WTC11 (cell line): Measurements from ENCODE around the gene PRKCB. TPM values are rescaled to one million over a fixed set of nuclear protein-coding genes. Genes with fewer than 3 reads are reported as not detected.
A peak's percentile ranks its signal among the peaks of the same experiment; 100 is the strongest.

Source experiments
- ATAC-seq: fragments of 200-7000 bp; cut with Tn5 transposase; 2 replicates; pipeline ENCODE4 v1.10.0; 2021; ENCODE audit warnings: mild to moderate bottlenecking, moderate library complexity
- CTCF ChIA-PET: fragments of 300-600 bp; sonication (Branson Sonifier 250); formaldehyde crosslinking; loops from one replicate; lab custom pipeline; 2021; ENCODE audit warnings: antibody characterized with exemption; lab: Charles Lee
- POLR2A ChIA-PET: fragments of 350-600 bp; sonication (Branson Sonifier 250); formaldehyde crosslinking; loops from one replicate; lab custom pipeline; 2021; ENCODE audit warnings: antibody characterized with exemption; lab: Charles Lee
- DNase-seq: peaks from one replicate; pipeline ENCODE4 v3.0.0; 2021; ENCODE audit warnings: low spot score
- H3K27ac Mint-ChIP-seq: 2 replicates; pipeline ENCODE4 v1.8.0; 2021; ENCODE audit warnings: mixed read lengths
- H3K27me3 Mint-ChIP-seq: 2 replicates; pipeline ENCODE4 v1.8.0; 2021; ENCODE audit warnings: low read depth, mild to moderate bottlenecking, moderate library complexity, mixed read lengths
- H3K36me3 Mint-ChIP-seq: 2 replicates; pipeline ENCODE4 v1.8.0; 2021; ENCODE audit warnings: mixed read lengths
- H3K4me1 Mint-ChIP-seq: 2 replicates; pipeline ENCODE4 v1.8.0; 2022; ENCODE audit warnings: mixed read lengths
- H3K4me3 Mint-ChIP-seq: 2 replicates; pipeline ENCODE4 v1.8.0; 2021; ENCODE audit warnings: mild to moderate bottlenecking, moderate library complexity, mixed read lengths
- H3K9me3 Mint-ChIP-seq: 2 replicates; pipeline ENCODE4 v1.8.0; 2021; ENCODE audit warnings: mixed read lengths
- CBFB ChIP-seq: sonication (generic); formaldehyde crosslinking; IDR thresholded peaks from 2 replicates; pipeline ENCODE4 v1.8.1; 2022; ENCODE audit warnings: mild to moderate bottlenecking, low read depth, missing genetic modification reagents
- CREB1 ChIP-seq: sonication (generic); formaldehyde crosslinking; IDR thresholded peaks from 2 replicates; pipeline ENCODE4 v1.8.0; 2023; ENCODE audit warnings: mild to moderate bottlenecking, missing genetic modification reagents
- EMX1 ChIP-seq: fragments of 250-450 bp; sonication (Bioruptor Pico); IDR thresholded peaks from 2 replicates; pipeline ENCODE4 v1.8.0; 2021; ENCODE audit warnings: mild to moderate bottlenecking
- FOXK1 ChIP-seq: sonication (generic); formaldehyde crosslinking; IDR thresholded peaks from 2 replicates; pipeline ENCODE4 v1.8.0; 2022; ENCODE audit warnings: mild to moderate bottlenecking, moderate library complexity, missing genetic modification reagents
- JAZF1 ChIP-seq: fragments of 250-450 bp; sonication (Bioruptor Pico); IDR thresholded peaks from 2 replicates; pipeline ENCODE4 v1.9.0; 2021; ENCODE audit warnings: moderate library complexity, mild to moderate bottlenecking, inconsistent platforms
- MXD4 ChIP-seq: fragments of 250-450 bp; sonication (Bioruptor Pico); IDR thresholded peaks from 2 replicates; pipeline ENCODE4 v1.8.0; 2021; ENCODE audit warnings: mild to moderate bottlenecking, moderate library complexity, borderline replicate concordance
- NFATC4 ChIP-seq: fragments of 250-450 bp; sonication (Bioruptor Pico); IDR thresholded peaks from 2 replicates; pipeline ENCODE4 v1.9.0; 2021; ENCODE audit warnings: mild to moderate bottlenecking
- OVOL2 ChIP-seq: fragments of 250-450 bp; sonication (Bioruptor Pico); IDR thresholded peaks from 2 replicates; pipeline ENCODE4 v1.9.0; 2021; ENCODE audit warnings: mild to moderate bottlenecking, borderline replicate concordance
- SMAD4 ChIP-seq: sonication (generic); formaldehyde crosslinking; IDR thresholded peaks from 2 replicates; pipeline ENCODE4 v1.8.0; 2022; ENCODE audit warnings: mild to moderate bottlenecking, missing genetic modification reagents
- ZNF219 ChIP-seq: sonication (generic); formaldehyde crosslinking; IDR thresholded peaks from 2 replicates; pipeline ENCODE4 v1.8.0; 2023; ENCODE audit warnings: missing genetic modification reagents, mild to moderate bottlenecking, borderline replicate concordance
- ZNF416 ChIP-seq: fragments of 250-450 bp; sonication (Bioruptor Pico); IDR thresholded peaks from 2 replicates; pipeline ENCODE4 v1.9.0; 2021; ENCODE audit warnings: mild to moderate bottlenecking, inconsistent platforms
- ZNF671 ChIP-seq: fragments of 250-450 bp; sonication (Bioruptor Pico); IDR thresholded peaks from 2 replicates; pipeline ENCODE4 v1.8.0; 2021; ENCODE audit warnings: mild to moderate bottlenecking
- total RNA-seq: library from RNA; stranded (reverse); gene quantifications from 3 replicates; pipeline ENCODE4 v1.2.3, GENCODE V29; 2021
- TF ChIP-seq, protein P1 (sequence below): sonication (generic); formaldehyde crosslinking; IDR thresholded peaks from 2 replicates; pipeline ENCODE4 v1.8.0; 2022; ENCODE audit warnings: mild to moderate bottlenecking, missing genetic modification reagents
- TF ChIP-seq, protein P2 (sequence below): fragments of 250-450 bp; sonication (Bioruptor Pico); IDR thresholded peaks from 2 replicates; pipeline ENCODE4 v1.8.0; 2021; ENCODE audit warnings: mild to moderate bottlenecking
- TF ChIP-seq, protein P3 (sequence below): sonication (generic); formaldehyde crosslinking; IDR thresholded peaks from 2 replicates; pipeline ENCODE4 v1.8.0; 2022; ENCODE audit warnings: mild to moderate bottlenecking, missing genetic modification reagents
- TF ChIP-seq, protein P4 (sequence below): sonication (generic); formaldehyde crosslinking; IDR thresholded peaks from 2 replicates; pipeline ENCODE4 v1.8.1; 2022; ENCODE audit warnings: low read depth, missing genetic modification reagents, borderline replicate concordance
- TF ChIP-seq, protein P5 (sequence below): fragments of 250-450 bp; sonication (Bioruptor Pico); IDR thresholded peaks from 2 replicates; pipeline ENCODE4 v1.9.0; 2021; ENCODE audit warnings: moderate library complexity, mild to moderate bottlenecking, inconsistent platforms, borderline replicate concordance
- TF ChIP-seq, protein P6 (sequence below): sonication (generic); formaldehyde crosslinking; IDR thresholded peaks from 2 replicates; pipeline ENCODE4 v1.8.1; 2023; ENCODE audit warnings: mild to moderate bottlenecking, missing genetic modification reagents
- TF ChIP-seq, protein P7 (sequence below): sonication (generic); formaldehyde crosslinking; IDR thresholded peaks from 2 replicates; pipeline ENCODE4 v1.8.1; 2023; ENCODE audit warnings: mild to moderate bottlenecking, missing genetic modification reagents, moderate library complexity

Gene PRKCB
- total RNA-seq, 1 experiment from 2014 or later, result 6.9 TPM

DNA sequence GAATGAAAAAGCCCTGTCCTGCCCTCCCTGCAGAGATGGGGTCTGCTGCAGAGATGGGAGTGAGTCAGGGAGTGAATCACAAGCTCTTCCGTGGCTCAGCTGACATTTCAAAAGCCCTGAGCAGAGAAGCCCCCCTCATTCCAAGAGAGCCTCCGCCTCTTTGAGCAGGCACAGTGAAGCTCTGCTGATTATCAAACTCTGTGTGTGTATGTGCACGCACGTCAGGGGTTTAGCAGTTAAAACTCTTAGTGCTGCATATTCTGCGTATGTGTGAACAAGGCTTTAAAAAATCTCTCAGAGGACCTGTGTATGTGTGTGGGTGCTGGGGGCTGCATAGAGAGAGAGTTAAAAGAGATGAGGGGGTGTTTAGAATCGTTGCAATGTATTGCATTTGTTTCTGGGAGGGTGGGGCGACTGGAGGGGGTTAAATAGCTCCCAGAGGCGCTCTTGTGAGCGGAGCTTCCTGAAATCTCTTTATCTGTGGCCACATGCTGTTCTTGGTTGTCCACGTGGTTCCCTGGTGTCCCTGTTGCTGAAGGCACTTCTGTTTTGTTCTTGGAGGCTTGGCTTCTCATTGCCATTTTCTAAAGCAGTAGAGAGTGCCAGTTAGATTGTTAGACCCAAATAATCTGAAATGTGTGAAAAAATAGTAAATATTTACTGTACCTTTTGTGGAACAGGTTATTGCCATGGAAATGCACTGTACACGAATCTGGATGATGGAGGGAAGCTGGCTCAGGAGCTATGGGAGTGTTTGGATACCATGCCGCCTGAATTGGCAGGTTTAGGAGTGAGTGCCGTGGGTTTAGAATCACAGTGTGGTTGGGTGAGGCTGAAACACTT lies 116.6 kb downstream of the PRKCB start:
- ChIA-PET POLR2A (interaction anchor here (1.0 kb wide), 1 partner anchor 73 kb away, joined by 4 read pairs; no protein-coding TSS in a partner anchor), CTCF (interaction anchor here (1.2 to 2.4 kb wide), 4 partner anchors 58 to 197 kb away, joined by 3 to 13 read pairs (median 4); partner anchors contain the start of gene CHP2)
- DNase-seq, result no peak

DNA sequence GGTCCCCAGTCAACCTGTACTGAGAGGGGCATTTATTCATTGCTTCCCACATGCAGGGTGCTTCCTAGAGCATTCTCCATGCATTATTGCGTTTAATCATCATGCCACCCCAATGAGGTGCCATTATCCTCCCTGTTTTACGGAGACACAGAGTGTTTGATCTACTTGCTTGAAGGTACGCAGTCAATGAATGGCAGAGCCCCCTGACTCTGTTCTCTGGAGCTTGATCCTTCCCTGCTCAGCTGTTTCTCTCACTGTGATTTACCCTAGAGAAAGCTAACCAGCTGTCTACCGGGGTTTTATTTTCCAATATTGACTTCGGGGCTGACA lies 117.2 kb downstream of the PRKCB start:
- Mint-ChIP-seq H3K4me3 (no peak overlapping the region), H3K27me3 (no peaks in the 10 kb centered on the region; the same call in 1 of the 2 replicates), H3K27ac (no peak overlapping the region), H3K36me3 (no peaks in the 10 kb centered on the region), H3K9me3 (no peaks in the 10 kb centered on the region), H3K4me1 (peaks cover 13% of the 10 kb centered on the region)
- TF ChIP-seq, protein P1, sequence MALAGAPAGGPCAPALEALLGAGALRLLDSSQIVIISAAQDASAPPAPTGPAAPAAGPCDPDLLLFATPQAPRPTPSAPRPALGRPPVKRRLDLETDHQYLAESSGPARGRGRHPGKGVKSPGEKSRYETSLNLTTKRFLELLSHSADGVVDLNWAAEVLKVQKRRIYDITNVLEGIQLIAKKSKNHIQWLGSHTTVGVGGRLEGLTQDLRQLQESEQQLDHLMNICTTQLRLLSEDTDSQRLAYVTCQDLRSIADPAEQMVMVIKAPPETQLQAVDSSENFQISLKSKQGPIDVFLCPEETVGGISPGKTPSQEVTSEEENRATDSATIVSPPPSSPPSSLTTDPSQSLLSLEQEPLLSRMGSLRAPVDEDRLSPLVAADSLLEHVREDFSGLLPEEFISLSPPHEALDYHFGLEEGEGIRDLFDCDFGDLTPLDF (CRISPR knock-in tag), result no peak
- TF ChIP-seq, protein P2, sequence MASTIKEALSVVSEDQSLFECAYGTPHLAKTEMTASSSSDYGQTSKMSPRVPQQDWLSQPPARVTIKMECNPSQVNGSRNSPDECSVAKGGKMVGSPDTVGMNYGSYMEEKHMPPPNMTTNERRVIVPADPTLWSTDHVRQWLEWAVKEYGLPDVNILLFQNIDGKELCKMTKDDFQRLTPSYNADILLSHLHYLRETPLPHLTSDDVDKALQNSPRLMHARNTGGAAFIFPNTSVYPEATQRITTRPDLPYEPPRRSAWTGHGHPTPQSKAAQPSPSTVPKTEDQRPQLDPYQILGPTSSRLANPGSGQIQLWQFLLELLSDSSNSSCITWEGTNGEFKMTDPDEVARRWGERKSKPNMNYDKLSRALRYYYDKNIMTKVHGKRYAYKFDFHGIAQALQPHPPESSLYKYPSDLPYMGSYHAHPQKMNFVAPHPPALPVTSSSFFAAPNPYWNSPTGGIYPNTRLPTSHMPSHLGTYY, result no peak
- TF ChIP-seq ZNF671 (CRISPR knock-in tag) (no peak), OVOL2 (CRISPR knock-in tag) (no peak), ZNF219 (no peak)
- DNase-seq (no peak), ATAC-seq (no peak)
- POLR2A ChIA-PET, result interaction anchor here (1.0 kb wide), 1 partner anchor 74 kb away, joined by 4 read pairs; no protein-coding TSS in a partner anchor
- CTCF ChIA-PET, result interaction anchor here (1.2 to 2.4 kb wide), 4 partner anchors 57 to 198 kb away, joined by 3 to 13 read pairs (median 4); partner anchors contain the start of gene CHP2

More for the DNA sequence above, 116.6 kb downstream of the PRKCB start:
- peaks cover 15% of the 10 kb centered on the region for H3K4me1 Mint-ChIP-seq
- no peaks in the 10 kb centered on the region for H3K9me3 Mint-ChIP-seq
- no peak overlapping the region for H3K27ac Mint-ChIP-seq
- no peak for TF ChIP-seq ZNF416 (CRISPR knock-in tag)
- TF ChIP-seq, protein P3, sequence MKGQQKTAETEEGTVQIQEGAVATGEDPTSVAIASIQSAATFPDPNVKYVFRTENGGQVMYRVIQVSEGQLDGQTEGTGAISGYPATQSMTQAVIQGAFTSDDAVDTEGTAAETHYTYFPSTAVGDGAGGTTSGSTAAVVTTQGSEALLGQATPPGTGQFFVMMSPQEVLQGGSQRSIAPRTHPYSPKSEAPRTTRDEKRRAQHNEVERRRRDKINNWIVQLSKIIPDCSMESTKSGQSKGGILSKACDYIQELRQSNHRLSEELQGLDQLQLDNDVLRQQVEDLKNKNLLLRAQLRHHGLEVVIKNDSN (CRISPR knock-in tag), result peak; percentile 45; the same call in 1 of the 2 replicates
- no peak overlapping the region for H3K4me3 Mint-ChIP-seq
- no peaks in the 10 kb centered on the region for H3K36me3 Mint-ChIP-seq
- no peaks in the 10 kb centered on the region; the same call in 1 of the 2 replicates for H3K27me3 Mint-ChIP-seq
- ATAC-seq, result peak; percentile 63

DNA sequence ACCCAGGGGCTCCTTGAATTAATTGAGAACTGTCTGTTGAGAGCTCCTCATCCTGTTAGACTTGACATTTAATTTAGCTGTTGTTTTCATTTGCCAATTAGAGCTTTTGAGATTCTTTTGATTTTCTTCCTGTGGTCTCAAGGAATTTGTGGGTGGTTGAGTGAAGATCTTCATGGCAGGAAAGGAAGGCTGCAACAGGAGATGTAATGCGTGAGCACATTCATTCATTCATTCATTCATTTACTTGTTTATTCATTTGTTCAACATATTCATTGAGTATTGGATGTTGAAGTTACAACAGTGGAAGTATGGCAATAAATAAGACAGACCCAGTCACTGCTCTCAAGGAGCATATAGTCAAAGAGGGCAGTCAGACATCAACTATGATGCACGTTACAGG lies 117.7 kb downstream of the PRKCB start:
- Mint-ChIP-seq H3K36me3 (no peaks in the 10 kb centered on the region), H3K4me3 (no peak overlapping the region), H3K4me1 (peaks cover 13% of the 10 kb centered on the region), H3K27ac (no peak overlapping the region), H3K27me3 (no peaks in the 10 kb centered on the region; the same call in 1 of the 2 replicates), H3K9me3 (no peaks in the 10 kb centered on the region)
- no peak for DNase-seq
- ChIA-PET CTCF (interaction anchor here (1.1 to 2.4 kb wide), 3 partner anchors 57 to 150 kb away, joined by 3 to 13 read pairs (median 3); no protein-coding TSS in a partner anchor), POLR2A (no interaction called here)
- no peak for ATAC-seq
- TF ChIP-seq, protein P4, sequence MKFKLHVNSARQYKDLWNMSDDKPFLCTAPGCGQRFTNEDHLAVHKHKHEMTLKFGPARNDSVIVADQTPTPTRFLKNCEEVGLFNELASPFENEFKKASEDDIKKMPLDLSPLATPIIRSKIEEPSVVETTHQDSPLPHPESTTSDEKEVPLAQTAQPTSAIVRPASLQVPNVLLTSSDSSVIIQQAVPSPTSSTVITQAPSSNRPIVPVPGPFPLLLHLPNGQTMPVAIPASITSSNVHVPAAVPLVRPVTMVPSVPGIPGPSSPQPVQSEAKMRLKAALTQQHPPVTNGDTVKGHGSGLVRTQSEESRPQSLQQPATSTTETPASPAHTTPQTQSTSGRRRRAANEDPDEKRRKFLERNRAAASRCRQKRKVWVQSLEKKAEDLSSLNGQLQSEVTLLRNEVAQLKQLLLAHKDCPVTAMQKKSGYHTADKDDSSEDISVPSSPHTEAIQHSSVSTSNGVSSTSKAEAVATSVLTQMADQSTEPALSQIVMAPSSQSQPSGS (CRISPR knock-in tag), result no peak
- no peak for TF ChIP-seq SMAD4 (CRISPR knock-in tag)
- no peak for TF ChIP-seq EMX1 (CRISPR knock-in tag)
- TF ChIP-seq, protein P5, sequence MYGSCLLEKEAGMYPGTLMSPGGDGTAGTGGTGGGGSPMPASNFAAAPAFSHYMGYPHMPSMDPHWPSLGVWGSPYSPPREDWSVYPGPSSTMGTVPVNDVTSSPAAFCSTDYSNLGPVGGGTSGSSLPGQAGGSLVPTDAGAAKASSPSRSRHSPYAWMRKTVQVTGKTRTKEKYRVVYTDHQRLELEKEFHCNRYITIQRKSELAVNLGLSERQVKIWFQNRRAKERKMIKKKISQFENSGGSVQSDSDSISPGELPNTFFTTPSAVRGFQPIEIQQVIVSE (CRISPR knock-in tag), result no peak
- TF ChIP-seq CBFB (CRISPR knock-in tag), result no peak
- TF ChIP-seq JAZF1 (CRISPR knock-in tag), result no peak
- TF ChIP-seq ZNF219, result no peak
- no peak for TF ChIP-seq FOXK1 (CRISPR knock-in tag)
- TF ChIP-seq, protein P1 (CRISPR knock-in tag), result no peak
- TF ChIP-seq, protein P6, sequence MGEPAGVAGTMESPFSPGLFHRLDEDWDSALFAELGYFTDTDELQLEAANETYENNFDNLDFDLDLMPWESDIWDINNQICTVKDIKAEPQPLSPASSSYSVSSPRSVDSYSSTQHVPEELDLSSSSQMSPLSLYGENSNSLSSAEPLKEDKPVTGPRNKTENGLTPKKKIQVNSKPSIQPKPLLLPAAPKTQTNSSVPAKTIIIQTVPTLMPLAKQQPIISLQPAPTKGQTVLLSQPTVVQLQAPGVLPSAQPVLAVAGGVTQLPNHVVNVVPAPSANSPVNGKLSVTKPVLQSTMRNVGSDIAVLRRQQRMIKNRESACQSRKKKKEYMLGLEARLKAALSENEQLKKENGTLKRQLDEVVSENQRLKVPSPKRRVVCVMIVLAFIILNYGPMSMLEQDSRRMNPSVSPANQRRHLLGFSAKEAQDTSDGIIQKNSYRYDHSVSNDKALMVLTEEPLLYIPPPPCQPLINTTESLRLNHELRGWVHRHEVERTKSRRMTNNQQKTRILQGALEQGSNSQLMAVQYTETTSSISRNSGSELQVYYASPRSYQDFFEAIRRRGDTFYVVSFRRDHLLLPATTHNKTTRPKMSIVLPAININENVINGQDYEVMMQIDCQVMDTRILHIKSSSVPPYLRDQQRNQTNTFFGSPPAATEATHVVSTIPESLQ (CRISPR knock-in tag), result no peak
- no peak for TF ChIP-seq MXD4 (CRISPR knock-in tag)
- TF ChIP-seq NFATC4 (CRISPR knock-in tag), result no peak
- TF ChIP-seq, protein P7, sequence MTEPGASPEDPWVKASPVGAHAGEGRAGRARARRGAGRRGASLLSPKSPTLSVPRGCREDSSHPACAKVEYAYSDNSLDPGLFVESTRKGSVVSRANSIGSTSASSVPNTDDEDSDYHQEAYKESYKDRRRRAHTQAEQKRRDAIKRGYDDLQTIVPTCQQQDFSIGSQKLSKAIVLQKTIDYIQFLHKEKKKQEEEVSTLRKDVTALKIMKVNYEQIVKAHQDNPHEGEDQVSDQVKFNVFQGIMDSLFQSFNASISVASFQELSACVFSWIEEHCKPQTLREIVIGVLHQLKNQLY (CRISPR knock-in tag), result no peak
- no peak for TF ChIP-seq CREB1 (CRISPR knock-in tag)
